ENCODE results near the gene SMS.

DNA sequence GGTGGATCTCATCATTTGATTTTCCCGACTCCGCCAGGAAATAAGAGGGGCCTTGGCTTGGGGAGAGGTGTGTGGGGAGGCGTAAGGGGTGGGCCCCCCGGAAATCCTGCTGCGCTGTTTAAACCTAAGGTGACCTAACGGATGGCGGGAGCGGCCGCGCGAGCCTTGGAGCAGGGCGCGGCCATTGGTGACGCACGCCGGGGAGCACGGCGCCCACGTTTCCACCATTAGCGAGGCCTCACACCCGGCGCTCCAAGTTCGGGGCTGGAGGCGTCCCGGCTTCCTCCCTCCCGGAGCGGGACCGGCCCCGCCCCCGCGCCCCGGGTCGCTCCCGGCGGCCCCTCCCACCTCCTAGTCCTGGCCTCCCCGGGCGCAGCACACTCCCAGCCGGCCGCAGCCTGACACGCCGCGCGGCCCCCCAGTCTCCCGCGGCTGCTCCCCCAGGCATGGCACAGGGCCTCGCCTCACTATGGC, at the start of gene SMS:
- TF ChIP-seq, protein P1, sequence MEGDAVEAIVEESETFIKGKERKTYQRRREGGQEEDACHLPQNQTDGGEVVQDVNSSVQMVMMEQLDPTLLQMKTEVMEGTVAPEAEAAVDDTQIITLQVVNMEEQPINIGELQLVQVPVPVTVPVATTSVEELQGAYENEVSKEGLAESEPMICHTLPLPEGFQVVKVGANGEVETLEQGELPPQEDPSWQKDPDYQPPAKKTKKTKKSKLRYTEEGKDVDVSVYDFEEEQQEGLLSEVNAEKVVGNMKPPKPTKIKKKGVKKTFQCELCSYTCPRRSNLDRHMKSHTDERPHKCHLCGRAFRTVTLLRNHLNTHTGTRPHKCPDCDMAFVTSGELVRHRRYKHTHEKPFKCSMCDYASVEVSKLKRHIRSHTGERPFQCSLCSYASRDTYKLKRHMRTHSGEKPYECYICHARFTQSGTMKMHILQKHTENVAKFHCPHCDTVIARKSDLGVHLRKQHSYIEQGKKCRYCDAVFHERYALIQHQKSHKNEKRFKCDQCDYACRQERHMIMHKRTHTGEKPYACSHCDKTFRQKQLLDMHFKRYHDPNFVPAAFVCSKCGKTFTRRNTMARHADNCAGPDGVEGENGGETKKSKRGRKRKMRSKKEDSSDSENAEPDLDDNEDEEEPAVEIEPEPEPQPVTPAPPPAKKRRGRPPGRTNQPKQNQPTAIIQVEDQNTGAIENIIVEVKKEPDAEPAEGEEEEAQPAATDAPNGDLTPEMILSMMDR (IDR thresholded peaks at IDR 0.05; ENCODE audit: insufficient read depth, low read depth, low read length), result no peak
- no peak for TF ChIP-seq EZH2 (IDR thresholded peaks at IDR 0.05; ENCODE audit: insufficient read depth, low read length)

All from astrocyte (in vitro differentiated cells and primary cell).